Erythroblast (primary cell): ENCODE measurements around the gene MISFA.

Experiments
- DNase-seq, 2 experiments: peaks; one replicate each; lab custom pipeline; 2025; lab: John Stamatoyannopoulos, UW
- GATA1 ChIP-seq: IDR thresholded peaks from 2 replicates; pipeline ENCODE4 v1.6.1; 2011; ENCODE audit warnings: low read depth, mild to moderate bottlenecking, control low read depth, low read length, moderate library complexity
- POLR2A ChIP-seq: IDR thresholded peaks from 2 replicates; pipeline ENCODE4 v1.6.1; 2011; ENCODE audit warnings: mild to moderate bottlenecking, low read length

Gene MISFA

DNA sequence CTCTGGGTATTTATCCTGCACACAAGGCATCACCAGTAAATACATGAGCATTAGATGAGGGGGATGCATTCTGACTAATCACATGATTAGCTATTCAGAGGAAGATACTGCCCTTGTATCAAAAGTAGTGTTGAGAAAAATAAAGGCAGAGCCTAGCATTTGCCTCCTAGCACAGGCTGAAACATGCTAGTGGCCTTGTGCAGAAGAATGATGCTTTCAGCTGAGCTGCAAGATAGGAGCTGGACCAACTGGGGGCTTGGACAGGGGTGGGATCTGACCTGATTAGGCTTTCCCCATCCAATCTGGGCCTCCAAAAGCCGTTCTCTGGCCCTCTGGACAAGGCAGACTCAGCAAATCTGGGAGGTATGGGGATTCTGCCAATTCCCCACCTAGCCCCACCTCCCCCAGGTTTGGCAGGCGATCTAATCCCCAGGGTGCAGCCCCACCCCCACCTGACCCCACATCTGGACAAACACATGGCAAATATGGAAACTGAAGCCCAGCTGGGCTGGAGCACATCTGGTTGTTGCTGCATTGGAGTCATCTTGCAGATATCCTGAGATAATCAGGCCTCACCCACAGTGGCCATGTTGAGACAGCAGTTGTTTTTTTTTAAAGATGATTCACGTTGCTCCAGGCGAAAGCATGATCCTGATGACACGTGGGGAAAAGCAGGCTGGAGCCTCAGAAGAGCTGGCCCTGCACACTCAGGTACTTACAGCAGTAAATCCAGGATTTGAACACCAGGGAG, 4.4 kb upstream of the MISFA start:
- DNase-seq = no peak
- TF ChIP-seq GATA1 (no peak), POLR2A (no peak)

DNA sequence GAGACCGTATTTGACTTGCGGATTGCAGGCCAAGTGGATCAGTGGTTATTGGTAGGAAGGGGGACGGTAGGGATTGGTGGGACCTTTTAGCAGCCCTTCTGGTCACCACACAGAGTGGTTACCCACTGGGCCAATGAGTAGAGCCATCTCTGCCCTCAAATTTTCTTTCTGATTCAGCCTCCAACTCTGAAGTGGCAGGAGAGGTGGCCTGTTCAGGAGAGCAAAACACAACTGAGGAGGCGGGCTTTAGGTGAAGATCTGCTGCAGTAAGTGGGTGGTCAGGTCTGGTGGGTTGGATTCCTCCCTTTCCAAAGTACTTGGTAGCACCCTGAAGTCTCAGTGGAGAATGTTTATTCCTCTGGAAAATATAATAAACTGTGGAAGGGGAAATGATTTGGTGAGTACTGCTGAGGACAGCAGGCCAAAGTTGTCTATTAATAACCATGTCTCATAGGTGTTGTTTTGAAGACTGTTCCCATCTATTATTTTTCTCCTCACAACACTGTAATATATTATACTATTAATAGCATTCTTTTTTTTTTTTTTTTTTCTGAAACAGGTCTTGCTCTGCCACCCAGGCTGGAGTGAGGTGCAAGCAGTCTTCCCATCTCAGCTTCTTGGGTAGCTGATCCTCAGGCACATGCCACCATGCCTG, 1.5 kb downstream of the MISFA start:
- no peak for TF ChIP-seq GATA1
- DNase-seq = no peak

DNA sequence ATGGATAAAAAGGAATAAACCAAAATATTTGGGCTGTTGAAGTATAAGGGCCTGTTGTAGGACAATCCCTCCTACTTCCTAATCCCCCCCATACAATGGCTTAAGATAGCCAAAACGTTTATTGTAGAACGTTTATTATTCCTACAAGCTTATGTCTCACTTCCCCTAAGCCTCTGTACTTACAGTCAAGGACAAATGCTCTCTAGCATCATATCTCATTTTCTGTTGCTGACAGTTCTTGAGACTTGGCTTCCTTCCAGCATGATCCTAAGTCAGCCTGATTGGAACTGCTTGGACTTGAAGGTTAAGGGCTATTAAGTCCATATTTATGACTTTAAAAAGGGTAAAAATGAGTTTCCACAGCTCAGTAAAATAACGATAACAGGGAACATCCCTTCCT, 8.8 kb downstream of the MISFA start:
- TF ChIP-seq POLR2A (no peak), GATA1 (no peak)
- peak; percentile 45 to 49 for DNase-seq

DNA sequence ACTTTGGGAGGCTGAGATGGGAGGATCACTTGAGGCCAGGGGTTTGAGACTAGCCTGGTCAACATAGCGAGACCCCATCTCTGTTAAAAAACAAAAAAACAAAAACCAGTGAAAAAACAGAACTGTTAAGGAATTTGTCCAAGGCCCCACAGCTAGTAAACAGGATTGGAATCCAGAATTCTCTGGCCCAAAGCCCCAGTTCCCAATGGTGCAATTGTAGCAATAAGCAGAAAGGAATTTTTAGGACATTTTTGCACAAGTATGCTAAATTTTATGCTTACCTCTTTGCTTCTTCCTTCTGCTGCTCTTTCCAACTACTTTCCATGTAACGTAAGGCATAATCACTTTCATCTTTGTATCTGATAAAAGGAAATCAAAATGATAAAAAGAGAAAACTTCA, 11.6 kb downstream of the MISFA start:
- no peak for DNase-seq
- TF ChIP-seq GATA1 = no peak
- TF ChIP-seq POLR2A = no peak

DNA sequence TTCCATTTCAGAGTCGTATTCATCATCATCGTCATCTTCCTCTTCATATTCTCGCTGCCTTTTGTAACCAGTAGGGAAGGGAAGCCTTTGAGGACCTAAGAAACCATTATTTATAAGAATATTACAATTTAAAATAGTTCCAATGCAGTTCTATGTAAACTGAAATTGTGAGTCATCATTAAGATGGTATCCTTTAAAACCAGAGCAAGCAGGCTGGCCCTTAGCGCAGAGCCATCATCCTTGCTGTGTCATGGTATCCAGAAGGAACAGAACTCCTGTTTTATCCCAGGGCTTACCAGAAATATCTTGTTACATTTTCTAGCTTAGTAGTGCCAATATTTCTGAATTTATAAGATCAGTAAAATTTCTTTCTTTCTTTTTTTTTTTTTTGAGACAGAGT, 12.8 kb downstream of the MISFA start:
- DNase-seq = no peak
- TF ChIP-seq GATA1 (no peak), POLR2A (no peak)

DNA sequence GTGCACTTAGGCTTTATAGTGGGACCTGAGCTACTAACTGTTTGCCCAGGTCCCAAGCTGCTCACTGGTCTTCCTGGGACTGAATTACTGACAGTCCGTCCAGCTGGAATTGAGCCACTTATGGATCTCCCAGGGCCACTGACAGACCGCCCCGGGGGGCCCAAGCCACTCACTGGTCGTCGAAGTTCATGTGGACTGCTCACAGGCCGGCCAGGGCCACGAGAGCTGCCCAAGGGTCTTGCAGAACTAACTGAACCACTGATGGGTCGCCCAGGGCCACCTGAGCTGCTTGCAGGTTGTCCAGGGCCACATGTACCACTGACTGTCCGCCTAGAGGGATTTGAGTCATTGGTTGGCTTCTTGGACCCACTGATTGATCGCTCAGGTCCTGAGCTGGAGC, 15.1 kb downstream of the MISFA start:
- no peak for DNase-seq
- TF ChIP-seq GATA1 (no peak), POLR2A (no peak)

DNA sequence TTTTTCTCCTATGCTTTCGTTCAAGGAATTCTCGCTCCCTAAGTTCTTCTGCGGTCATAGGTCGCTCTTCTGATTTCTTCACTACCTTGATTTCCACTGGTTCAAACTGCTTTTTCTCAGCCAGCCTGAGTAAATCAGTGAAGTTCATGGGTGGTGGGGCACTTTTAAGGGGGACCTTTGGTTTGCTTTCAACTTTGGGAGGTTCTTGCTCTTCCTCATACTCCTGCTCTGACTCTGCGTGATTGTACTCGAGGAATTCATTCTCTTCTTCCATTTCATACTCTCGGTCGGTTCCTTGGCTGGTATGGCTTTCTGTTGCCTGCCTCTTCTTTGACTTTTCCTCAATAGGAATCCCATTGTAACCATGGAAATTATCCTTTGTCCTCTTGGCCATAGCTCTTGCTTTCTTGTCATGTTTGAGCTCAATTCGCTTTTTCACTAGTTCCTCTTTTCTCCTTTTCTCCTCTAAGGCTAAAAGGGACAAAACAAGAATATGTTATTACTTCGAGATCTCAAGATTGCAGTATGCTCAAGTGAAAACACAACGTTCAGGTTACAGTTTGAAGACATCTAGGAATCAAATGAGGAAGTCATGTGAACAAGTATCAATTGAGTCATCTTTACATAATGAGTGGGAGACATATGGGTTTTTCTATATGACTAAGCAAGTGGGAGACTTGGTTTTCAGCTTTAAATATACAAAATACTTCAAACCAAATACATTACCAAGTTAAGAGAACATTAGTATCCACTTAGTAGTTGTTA, 16.2 kb downstream of the MISFA start:
- TF ChIP-seq GATA1 (no peak), POLR2A (no peak)
- DNase-seq = no peak

DNA sequence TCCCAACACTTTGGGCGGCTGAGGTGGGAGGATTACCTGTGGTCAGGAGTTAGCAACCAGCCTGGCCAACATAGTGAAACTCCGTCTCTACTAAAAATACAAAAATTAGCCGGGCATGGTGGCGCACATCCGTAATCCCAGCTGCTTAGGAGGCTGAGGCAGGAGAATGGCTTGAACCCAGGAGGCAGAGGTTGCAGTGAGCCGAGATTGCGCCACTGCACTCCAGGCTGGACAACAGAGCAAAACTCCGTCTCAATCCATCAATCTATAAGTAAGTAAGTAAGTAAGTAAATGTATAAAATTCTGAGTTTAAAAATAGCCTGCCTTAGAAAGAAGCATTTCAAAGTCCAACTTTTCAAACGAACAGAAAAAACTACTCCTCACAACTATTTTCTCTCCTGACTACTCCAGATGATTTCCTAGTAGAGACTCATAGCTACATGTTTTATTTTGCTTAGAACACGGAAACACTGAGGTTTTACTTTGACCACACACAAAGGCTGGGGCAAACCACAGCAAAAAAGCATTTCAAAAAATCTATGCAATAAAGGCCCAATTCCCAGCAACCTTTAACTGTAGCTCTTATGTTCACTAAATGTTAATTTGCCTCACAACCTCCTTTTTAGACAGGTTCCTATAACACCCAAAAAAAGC, 18.2 kb downstream of the MISFA start:
- DNase-seq = no peak
- no peak for TF ChIP-seq GATA1
- no peak for TF ChIP-seq POLR2A

DNA sequence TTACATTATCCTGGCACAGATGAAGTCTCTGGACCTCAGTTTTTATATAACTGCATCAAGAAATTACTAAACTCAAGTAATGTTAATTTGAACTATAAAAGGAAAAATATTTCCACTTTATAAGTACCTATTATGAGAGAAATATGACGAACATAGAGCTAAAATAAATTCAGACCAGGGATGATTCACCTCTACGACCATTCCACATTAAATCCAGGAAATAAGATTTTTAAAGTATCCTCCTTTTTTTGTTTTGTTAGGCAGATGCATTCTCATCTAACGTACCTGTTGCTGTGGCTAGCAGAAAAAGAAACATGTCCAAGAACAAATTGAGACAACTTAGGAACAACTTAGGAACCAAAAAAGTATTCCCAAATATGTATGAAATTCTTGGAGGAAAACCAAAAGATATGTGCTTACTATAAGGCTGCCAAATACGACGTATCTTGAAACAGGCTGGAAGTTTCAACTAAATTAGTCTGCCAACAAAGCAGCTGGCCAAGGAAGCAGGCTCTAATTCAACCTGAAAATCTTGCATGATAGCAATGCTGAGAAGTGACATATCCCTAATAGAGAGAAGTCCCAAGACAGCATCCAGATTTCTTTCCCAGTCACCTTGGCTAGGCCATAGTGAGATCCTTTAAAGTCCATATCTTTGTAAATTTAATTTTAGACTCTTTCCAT, 18.9 kb downstream of the MISFA start:
- TF ChIP-seq POLR2A (no peak), GATA1 (no peak)
- DNase-seq = no peak

DNA sequence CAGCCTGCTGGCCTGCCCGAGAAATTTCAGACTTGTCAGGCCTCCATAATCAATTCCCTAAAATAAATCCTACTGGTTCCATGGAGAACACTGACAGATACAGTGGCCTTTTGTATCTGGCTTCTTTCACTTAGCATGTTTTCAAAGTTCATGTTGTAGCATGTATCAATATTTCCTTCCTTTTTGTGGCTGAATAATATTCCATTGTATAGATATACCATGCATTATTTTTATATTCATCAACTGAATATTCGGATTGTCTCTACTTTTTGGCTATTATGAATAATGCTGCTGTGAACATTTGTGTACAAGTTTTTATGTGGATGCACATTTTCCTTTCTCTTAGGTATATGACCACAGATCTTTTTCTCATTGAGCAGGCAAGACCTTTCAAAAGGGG, 24.1 kb downstream of the MISFA start:
- DNase-seq = no peak
- no peak for TF ChIP-seq GATA1

DNA sequence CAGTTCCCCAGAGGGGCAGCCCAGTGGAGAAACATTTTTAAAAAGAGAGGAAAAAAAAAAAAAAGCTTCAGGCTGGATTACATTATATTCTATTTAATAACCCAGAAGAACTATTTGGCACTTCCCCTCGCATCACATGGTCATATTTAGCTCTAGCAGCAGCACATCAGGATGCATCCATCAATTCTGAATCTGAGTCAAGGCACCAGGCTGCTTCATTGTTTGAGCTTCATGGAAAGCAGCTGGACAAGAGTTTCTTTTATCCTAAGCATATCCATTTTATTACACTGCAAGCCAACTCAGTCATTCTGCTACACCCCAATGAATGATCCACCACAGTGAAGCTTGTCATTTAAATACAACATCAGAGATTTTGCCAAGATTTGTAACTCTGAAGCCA, 24.6 kb downstream of the MISFA start:
- no peak for DNase-seq
- TF ChIP-seq POLR2A (no peak), GATA1 (no peak)

DNA sequence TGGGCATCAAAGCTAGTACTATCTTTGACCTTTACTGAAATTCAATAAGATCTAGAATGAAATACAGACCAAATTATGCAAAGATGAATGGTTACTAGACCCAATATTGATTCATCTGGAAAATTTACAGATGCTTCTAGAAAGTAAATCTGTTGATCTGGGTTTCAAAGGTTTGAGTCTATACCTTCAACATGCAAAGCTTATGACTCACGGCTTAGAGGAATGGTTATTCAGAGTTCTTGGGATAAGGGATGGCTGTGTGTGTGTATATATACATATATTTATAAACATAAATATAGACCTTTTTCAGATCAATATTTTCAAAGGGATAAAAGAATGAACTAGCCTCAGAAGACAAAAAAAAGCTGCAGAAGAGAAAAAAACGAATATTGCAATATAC, 33.3 kb downstream of the MISFA start:
- TF ChIP-seq GATA1 (no peak), POLR2A (no peak)
- no peak for DNase-seq
